ENCODE data around the gene ACSL5.

DNA sequence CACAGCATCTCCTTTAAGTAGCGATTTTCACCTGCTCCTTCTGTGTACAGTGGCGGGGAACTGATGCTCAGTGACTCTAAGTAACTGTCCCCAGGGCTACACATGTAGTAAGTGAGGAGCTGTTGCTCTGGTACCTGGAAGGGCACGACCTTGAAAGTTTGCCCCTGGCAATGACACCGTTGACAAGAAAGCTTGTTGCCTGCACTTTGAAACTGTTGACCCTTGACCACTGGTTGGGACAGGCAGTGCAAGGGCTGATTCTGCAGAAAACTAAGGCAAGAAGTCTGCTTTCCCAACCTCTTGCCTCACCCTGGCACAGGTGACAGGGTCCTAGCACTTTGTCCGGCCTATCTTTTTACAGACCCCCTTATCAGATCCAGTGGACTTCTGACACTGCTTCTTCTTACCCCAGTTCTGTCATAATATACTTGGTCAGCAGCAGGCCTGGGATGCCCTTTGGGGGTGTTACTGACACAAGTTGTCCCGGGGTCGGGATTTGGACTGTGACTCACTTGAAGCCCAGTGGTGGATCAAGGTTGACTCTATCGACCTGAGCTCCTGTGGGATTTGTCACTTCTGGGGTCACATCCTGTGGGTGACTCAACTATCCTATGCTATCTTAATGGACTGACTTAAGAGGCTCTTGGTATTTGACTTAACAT, 5.8 kb downstream of the ACSL5 start:
- TF ChIP-seq, protein P1, sequence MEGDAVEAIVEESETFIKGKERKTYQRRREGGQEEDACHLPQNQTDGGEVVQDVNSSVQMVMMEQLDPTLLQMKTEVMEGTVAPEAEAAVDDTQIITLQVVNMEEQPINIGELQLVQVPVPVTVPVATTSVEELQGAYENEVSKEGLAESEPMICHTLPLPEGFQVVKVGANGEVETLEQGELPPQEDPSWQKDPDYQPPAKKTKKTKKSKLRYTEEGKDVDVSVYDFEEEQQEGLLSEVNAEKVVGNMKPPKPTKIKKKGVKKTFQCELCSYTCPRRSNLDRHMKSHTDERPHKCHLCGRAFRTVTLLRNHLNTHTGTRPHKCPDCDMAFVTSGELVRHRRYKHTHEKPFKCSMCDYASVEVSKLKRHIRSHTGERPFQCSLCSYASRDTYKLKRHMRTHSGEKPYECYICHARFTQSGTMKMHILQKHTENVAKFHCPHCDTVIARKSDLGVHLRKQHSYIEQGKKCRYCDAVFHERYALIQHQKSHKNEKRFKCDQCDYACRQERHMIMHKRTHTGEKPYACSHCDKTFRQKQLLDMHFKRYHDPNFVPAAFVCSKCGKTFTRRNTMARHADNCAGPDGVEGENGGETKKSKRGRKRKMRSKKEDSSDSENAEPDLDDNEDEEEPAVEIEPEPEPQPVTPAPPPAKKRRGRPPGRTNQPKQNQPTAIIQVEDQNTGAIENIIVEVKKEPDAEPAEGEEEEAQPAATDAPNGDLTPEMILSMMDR (conservative IDR thresholded peaks at IDR 0.05): no peak
- TF ChIP-seq ZFX (IDR thresholded peaks at IDR 0.05): no peak
